Measurements from ENCODE around the gene DHRSX.

DHRSX gene

DNA sequence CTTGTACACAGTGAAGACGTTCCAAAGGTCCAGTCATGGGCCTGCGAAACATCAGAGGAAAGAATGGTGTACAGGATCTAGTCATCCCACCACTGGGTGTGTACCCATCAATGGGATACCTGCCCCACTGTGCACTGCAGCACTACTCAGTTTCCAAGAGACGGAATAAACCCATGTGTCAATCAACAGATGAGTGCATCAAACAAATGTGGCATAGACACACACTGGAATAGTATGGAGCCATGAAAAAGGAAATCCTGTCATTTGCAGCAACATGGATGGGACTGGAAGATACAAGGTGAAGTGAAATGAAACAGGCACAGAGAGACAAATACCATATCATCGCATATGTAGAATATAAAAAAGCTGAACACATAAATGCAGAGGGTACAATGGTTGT is 48.0 kb downstream of the DHRSX start:
- no peaks in the 10 kb centered on the region for H3K4me1 ChIP-seq (ENCODE audit: insufficient read depth, insufficient read length)
- TF ChIP-seq SUZ12 (IDR thresholded peaks at IDR 0.05; ENCODE audit: extremely low read depth, insufficient read depth, insufficient read length) = no peak
- no peak for TF ChIP-seq ZNF274 (IDR thresholded peaks at IDR 0.05; ENCODE audit: low read depth, low read length)
- no peak for TF ChIP-seq YY1 (IDR thresholded peaks at IDR 0.05; ENCODE audit: insufficient read depth, insufficient read length)
- no peak overlapping the region for H3K9ac ChIP-seq (ENCODE audit: insufficient read length, low read depth)
- no peak for DNase-seq (ENCODE audit: low read depth, low spot score)
- H3K36me3 ChIP-seq (ENCODE audit: insufficient read depth, insufficient read length, low read length) = no peaks in the 10 kb centered on the region
- no peaks in the 10 kb centered on the region for H3K9me3 ChIP-seq (ENCODE audit: insufficient read depth, low read length)
- no peaks in the 10 kb centered on the region for H3K27me3 ChIP-seq (ENCODE audit: insufficient read depth, insufficient read length)
- H3K4me3 ChIP-seq (ENCODE audit: insufficient read length, low read depth) = no peak overlapping the region

DNA sequence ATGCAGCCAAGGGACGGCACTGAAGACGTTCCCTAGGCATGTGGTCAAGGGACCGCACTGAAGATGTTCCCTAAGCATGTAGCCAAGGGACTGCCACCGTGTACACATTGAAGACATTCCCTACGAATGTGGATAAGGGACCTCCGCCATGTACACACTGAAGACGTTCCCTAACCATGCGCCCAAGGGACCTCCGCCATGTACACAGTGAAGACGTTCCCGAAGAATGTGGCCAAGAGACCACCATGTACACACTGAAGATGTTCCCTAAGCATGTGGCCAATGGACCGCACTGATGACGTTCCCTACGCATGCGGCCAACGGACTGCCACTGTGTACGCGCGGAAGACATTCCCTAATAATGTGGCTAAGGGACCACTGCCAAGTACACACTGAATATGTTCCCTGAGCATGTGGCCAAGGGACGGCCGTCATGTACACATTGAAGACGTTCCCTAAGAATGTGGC is 48.4 kb downstream of the DHRSX start:
- no peaks in the 10 kb centered on the region for H3K36me3 ChIP-seq (ENCODE audit: insufficient read depth, insufficient read length, low read length)
- H3K9ac ChIP-seq (ENCODE audit: insufficient read length, low read depth) = no peak overlapping the region
- H3K27me3 ChIP-seq (ENCODE audit: insufficient read depth, insufficient read length) = no peaks in the 10 kb centered on the region
- TF ChIP-seq YY1 (IDR thresholded peaks at IDR 0.05; ENCODE audit: insufficient read depth, insufficient read length) (no peak), SUZ12 (IDR thresholded peaks at IDR 0.05; ENCODE audit: extremely low read depth, insufficient read depth, insufficient read length) (no peak), ZNF274 (IDR thresholded peaks at IDR 0.05; ENCODE audit: low read depth, low read length) (no peak)
- no peak overlapping the region for H3K4me3 ChIP-seq (ENCODE audit: insufficient read length, low read depth)
- DNase-seq (ENCODE audit: low read depth, low spot score) = no peak
- no peaks in the 10 kb centered on the region; the same call in 1 of the 2 replicates for H3K9me3 ChIP-seq (ENCODE audit: insufficient read depth, low read length)
- no peaks in the 10 kb centered on the region for H3K4me1 ChIP-seq (ENCODE audit: insufficient read depth, insufficient read length)

DNA sequence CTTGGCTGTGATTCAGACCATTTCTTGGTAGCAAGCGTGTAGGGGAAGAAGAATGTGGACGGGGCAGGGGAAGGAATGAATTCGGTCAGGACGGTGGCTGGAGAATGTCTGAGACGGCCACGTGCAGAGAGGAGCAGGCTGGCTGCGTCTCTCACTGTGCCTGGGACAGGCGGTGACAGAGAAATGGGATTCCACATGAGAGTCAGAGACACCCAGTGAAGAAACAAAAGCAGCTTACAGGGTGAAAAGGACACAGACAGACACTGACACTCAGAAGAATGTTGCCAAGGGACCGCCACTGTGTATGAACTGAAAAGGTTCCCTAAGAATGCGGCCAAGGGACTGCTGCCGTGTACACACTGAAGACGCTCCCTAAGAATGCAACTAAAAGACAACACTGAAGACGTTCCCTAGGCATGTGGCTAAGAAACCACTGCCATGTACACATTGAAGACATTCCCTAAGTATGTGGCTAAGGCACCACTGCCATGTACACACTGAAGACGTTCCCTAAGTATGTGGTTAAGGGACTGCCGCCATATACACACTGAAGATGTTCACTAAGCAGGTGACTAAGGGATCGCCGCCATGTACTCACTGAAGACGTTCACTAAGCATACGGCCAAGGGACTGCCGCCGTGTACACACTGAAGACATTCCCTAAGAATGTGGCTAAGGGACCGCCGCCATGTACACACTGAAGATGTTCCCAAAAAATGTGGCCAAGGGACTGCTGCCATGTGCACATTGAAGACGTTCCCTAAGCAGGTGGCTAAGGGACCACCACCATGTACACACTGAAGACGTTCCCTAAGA is 49.1 kb downstream of the DHRSX start:
- Histone ChIP-seq H3K4me1 (ENCODE audit: insufficient read depth, insufficient read length) (no peaks in the 10 kb centered on the region), H3K9ac (ENCODE audit: insufficient read length, low read depth) (no peak overlapping the region), H3K36me3 (ENCODE audit: insufficient read depth, insufficient read length, low read length) (no peaks in the 10 kb centered on the region), H3K4me3 (ENCODE audit: insufficient read length, low read depth) (no peak overlapping the region), H3K9me3 (ENCODE audit: insufficient read depth, low read length) (no peaks in the 10 kb centered on the region; the same call in 1 of the 2 replicates), H3K27me3 (ENCODE audit: insufficient read depth, insufficient read length) (no peaks in the 10 kb centered on the region)
- TF ChIP-seq ZNF274 (IDR thresholded peaks at IDR 0.05; ENCODE audit: low read depth, low read length) = no peak
- peak; percentile 80 for TF ChIP-seq SUZ12 (IDR thresholded peaks at IDR 0.05; ENCODE audit: extremely low read depth, insufficient read depth, insufficient read length)
- DNase-seq (ENCODE audit: low read depth, low spot score) = no peak

DNA sequence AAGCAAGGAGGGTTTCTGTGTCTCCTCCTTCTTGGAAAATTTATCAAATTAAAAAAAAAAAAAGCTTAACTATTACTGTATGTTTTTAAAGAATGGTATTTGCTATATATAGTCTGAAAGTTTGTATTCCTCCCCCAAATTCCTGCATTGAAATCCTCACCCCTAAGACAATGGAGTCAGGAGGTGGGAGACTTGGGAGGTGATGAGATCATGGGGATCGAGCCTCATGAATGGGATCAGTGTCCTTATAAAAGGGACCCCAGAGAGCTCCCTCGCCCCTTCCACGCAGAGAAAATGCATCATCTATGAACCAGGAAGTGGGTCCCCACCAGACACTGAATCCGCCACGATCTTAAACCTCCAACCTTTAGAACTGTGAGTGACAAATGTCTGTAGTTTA is 50.1 kb downstream of the DHRSX start:
- no peak for DNase-seq (ENCODE audit: low read depth, low spot score)
- no peaks in the 10 kb centered on the region; the same call in 1 of the 2 replicates for H3K9me3 ChIP-seq (ENCODE audit: insufficient read depth, low read length)
- no peak overlapping the region for H3K9ac ChIP-seq (ENCODE audit: insufficient read length, low read depth)
- no peaks in the 10 kb centered on the region for H3K4me1 ChIP-seq (ENCODE audit: insufficient read depth, insufficient read length)
- H3K4me3 ChIP-seq (ENCODE audit: insufficient read length, low read depth) = no peak overlapping the region
- TF ChIP-seq YY1 (IDR thresholded peaks at IDR 0.05; ENCODE audit: insufficient read depth, insufficient read length) (no peak), ZNF274 (IDR thresholded peaks at IDR 0.05; ENCODE audit: low read depth, low read length) (no peak), SUZ12 (IDR thresholded peaks at IDR 0.05; ENCODE audit: extremely low read depth, insufficient read depth, insufficient read length) (no peak)
- no peaks in the 10 kb centered on the region for H3K36me3 ChIP-seq (ENCODE audit: insufficient read depth, insufficient read length, low read length)
- no peaks in the 10 kb centered on the region for H3K27me3 ChIP-seq (ENCODE audit: insufficient read depth, insufficient read length)

DNA sequence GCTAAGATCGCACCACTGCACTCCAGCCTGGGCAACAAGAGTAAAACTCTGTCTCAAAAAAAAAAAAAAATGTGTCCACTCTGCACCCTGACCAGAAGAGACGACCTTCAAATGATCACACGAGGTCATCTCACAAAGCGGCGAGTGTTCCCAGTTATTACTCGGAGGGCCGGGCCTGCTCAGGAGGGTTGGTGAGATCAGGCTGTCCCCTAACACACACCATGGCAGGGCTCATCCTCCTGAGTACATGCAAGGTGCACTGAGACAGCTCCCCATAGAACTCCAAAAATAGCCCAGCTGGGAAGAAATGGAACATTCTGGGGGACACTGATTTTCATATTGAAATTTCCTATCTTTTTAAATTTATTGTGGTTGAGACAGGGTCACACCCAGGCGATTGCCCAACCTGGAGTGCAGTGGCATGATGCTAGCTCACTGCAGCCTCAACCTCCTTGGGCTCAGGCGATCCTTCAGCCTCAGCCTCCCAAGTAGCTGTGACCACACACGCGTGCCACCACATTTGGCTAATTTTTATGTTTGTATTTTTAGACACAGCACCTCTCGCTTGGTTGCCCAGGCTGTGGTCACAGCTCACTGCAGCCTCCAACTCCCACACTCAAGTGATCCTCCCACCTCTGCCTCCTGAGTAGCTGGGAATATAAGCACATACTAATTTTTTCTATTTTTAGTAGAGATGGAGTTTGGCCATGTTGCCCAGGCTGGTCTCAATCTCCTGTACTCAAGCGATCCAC is 51.5 kb downstream of the DHRSX start:
- Histone ChIP-seq H3K27me3 (ENCODE audit: insufficient read depth, insufficient read length) (no peaks in the 10 kb centered on the region), H3K9ac (ENCODE audit: insufficient read length, low read depth) (no peak overlapping the region), H3K4me1 (ENCODE audit: insufficient read depth, insufficient read length) (no peaks in the 10 kb centered on the region), H3K36me3 (ENCODE audit: insufficient read depth, insufficient read length, low read length) (no peaks in the 10 kb centered on the region), H3K4me3 (ENCODE audit: insufficient read length, low read depth) (no peak overlapping the region), H3K9me3 (ENCODE audit: insufficient read depth, low read length) (no peaks in the 10 kb centered on the region; the same call in 1 of the 2 replicates)
- no peak for TF ChIP-seq ZNF274 (IDR thresholded peaks at IDR 0.05; ENCODE audit: low read depth, low read length)
- DNase-seq (ENCODE audit: low read depth, low spot score) = no peak

DNA sequence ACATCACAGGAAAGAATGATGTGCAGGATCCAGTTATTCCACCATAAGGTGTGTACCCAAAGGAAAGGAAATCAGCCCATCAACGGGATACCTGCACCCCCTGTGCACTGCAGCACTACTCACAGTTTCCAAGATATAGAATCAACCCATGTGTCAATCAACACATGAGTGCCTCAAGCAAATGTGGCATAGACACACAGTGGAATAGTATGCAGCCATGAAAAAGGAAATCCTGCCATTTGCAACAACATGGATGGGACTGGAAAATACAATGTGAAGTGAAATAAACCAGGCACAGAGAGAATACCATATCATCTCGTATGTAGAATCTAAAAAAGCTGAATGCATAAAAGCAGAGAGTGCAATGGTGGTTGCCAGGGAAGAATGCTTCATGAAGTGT is 53.3 kb downstream of the DHRSX start:
- Histone ChIP-seq H3K9ac (ENCODE audit: insufficient read length, low read depth) (no peak overlapping the region), H3K27me3 (ENCODE audit: insufficient read depth, insufficient read length) (no peaks in the 10 kb centered on the region), H3K4me1 (ENCODE audit: insufficient read depth, insufficient read length) (no peaks in the 10 kb centered on the region), H3K9me3 (ENCODE audit: insufficient read depth, low read length) (no peaks in the 10 kb centered on the region; the same call in 1 of the 2 replicates), H3K4me3 (ENCODE audit: insufficient read length, low read depth) (no peak overlapping the region), H3K36me3 (ENCODE audit: insufficient read depth, insufficient read length, low read length) (no peaks in the 10 kb centered on the region)
- TF ChIP-seq YY1 (IDR thresholded peaks at IDR 0.05; ENCODE audit: insufficient read depth, insufficient read length) = no peak
- no peak for TF ChIP-seq SUZ12 (IDR thresholded peaks at IDR 0.05; ENCODE audit: extremely low read depth, insufficient read depth, insufficient read length)
- no peak for TF ChIP-seq ZNF274 (IDR thresholded peaks at IDR 0.05; ENCODE audit: low read depth, low read length)
- no peak for DNase-seq (ENCODE audit: low read depth, low spot score)

DNA sequence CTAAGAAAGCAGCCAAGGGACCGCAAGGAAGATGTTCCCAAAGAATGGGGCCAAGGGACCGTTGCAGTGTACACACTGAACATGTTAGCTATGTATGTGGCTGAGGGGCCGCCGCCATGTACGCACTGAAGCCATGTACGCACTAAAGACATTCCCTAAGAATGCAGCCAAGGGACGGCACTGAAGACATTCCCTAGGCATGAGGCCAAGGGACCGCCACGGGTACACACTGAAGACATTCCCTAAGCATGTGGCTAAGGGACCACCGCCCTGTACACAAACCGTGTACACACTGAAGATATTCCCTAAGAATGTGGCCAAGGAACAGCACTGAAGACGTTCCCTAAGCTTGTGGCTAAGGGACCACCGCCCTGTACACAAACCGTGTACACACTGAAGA is 54.0 kb downstream of the DHRSX start:
- H3K4me3 ChIP-seq (ENCODE audit: insufficient read length, low read depth) = no peak overlapping the region
- H3K4me1 ChIP-seq (ENCODE audit: insufficient read depth, insufficient read length) = no peaks in the 10 kb centered on the region
- no peaks in the 10 kb centered on the region for H3K27me3 ChIP-seq (ENCODE audit: insufficient read depth, insufficient read length)
- no peak for DNase-seq (ENCODE audit: low read depth, low spot score)
- H3K36me3 ChIP-seq (ENCODE audit: insufficient read depth, insufficient read length, low read length) = no peaks in the 10 kb centered on the region
- TF ChIP-seq ZNF274 (IDR thresholded peaks at IDR 0.05; ENCODE audit: low read depth, low read length) = no peak
- no peak for TF ChIP-seq SUZ12 (IDR thresholded peaks at IDR 0.05; ENCODE audit: extremely low read depth, insufficient read depth, insufficient read length)
- no peak for TF ChIP-seq YY1 (IDR thresholded peaks at IDR 0.05; ENCODE audit: insufficient read depth, insufficient read length)
- H3K9me3 ChIP-seq (ENCODE audit: insufficient read depth, low read length) = no peaks in the 10 kb centered on the region; the same call in 1 of the 2 replicates
- no peak overlapping the region for H3K9ac ChIP-seq (ENCODE audit: insufficient read length, low read depth)
